GM19324 (cell line): ENCODE measurements around the gene N4BP3.

ENCODE experiments used
- ATAC-seq: cut with Tn5 transposase; IDR thresholded peaks from one replicate; pipeline ENCODE4 v1.9.1; 2021; ENCODE audit warnings: mild to moderate bottlenecking, moderate library complexity; ENCODE audit not compliant: unreplicated experiment, low FRiP score

Gene N4BP3

GRCh38 chr5:178094345-178094744 is 19.0 kb upstream of the N4BP3 start:
- no peak for ATAC-seq

GRCh38 chr5:178098685-178099084 is 14.6 kb upstream of the N4BP3 start:
- no peak for ATAC-seq

DNA sequence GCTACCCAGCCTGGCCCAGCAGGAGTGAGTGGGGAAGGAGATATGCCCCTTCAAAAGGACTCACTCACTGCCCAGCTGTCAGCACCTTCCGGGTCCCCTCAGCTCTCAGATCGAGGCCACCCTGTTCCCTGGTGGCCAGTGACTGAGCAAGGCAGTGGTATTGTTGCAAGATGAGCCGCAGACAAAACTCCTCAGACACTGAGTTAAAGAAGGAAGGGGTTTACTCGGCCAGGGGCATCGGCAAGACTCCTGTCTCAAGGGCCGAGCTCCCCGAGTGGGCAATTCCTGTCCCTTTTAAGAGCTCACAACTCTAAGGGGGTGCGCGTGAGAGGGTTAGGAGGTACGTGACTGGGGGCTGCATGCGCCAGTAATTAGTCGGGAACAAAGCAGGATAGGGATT is 9.7 kb upstream of the N4BP3 start:
- no peak for ATAC-seq

DNA sequence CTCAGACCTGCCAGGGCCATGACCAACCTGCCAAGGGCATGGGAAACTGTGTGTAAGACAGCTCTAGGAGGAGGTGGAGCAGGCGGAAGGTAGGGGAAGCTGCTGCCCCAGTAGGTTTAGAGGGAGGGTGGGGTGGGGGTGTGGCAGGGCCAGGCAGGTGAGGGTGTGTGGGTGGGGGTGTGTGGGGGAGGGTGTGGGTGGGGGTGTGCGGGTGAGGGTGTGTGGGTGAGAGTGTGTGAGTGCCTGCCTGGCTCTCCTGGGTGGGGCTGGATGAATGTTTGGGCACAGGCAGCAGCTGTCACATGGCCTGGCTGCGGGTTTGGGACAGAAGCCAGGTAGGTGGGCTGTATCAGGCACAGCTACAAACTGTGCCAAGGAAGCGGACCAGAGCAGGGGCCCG is 8.8 kb upstream of the N4BP3 start:
- no peak for ATAC-seq

GRCh38 chr5:178106086-178106485 is 7.2 kb upstream of the N4BP3 start:
- no peak for ATAC-seq

DNA sequence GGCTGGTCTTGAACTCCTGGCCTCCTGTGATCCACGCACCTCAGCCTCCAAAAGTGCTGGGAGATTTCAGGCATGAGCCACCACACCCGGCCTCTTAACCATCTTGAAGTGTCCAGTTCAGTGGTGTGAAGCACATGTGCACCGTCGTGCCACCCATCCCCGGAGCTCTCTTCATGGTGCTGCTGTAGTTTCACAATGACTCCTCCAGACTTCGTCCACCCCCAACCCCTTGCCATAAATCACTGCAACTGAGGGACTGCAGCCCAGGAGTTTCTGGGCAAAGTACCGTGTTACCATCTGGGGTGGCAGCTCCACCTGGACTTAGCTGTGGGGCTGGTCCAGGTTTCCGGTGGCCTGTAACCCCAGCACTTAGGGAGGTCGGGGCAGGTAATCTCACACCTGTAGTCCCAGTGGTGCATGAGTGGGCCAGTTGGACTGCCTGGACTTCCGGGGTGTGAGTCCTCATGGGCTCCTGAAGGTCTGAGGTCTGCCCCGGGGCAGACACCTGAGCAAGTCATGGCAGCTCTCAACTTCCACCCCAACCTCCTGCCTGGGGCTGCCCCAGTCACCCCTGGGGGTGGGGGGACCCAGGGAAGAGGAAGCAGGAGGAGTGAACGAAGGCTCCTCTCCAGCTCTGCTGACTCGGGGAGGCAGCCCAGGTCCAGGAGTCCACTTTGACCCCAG is 6.6 kb upstream of the N4BP3 start:
- no peak for ATAC-seq

DNA sequence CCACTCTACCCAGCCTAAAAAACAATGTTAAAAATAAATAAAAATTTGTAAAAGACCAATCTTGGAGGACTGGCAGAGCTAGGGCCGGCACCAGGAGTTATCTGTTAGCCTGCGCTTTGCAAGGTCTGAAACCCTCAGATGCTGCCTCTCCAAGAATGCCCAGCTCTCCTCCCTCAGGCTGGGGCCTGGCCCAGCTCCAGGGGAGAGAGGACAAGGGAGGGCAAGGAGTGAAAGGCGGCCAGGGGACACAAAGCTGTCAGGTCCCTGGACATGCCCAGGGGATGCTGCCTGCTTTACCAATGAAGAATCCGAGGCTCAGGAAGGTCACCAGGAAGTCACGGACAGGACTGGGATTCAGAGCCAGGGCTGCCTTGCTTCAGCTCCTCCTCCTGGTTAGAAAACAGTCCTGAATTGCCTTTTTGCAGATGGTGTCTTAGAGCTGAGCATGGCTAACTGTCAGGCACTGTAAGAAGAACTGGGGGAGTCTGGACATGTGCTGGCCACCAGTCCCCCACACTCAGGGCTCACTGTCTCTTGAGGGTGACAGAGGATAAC is 5.5 kb upstream of the N4BP3 start:
- no peak for ATAC-seq

DNA sequence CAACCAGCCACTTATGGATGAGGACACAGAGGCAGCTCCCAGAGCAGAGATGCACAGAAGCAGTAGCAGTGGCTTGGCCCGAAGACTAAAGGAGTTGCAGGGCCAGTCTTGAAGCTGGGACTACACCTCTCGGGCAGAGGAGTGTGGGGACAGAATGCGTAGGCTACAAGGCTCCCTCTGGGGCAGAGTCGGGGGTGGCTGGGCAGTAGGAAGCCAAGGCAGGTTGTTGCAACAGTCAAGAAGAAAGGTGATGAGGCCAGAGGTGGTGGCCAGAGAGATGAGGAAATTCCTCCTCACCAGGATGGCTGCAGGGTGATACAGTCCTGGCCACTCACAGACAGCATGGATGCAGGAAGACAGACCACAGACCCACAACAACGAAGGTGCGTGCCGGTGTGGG is 4.9 kb upstream of the N4BP3 start:
- no peak for ATAC-seq

DNA sequence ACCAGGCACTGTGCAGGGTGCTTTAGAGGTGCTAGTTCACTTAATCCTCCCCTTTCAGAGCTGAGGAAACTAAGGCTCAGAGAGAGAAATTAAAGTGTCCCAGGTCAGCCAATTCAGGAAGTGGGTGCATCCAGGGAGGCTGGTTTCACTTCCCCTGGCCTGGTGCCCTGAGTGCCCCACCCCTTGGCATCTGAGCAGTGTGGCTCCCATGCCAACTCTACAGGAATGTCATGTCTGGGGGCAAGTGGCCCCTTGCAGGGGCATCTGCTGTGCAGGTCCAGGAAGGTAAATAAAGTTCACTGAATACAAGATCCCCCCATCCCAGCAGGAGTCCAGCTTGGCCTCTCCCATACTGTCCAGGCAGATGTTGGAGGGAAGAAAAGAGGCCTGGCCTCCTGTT is 4.4 kb upstream of the N4BP3 start:
- ATAC-seq: no peak

DNA sequence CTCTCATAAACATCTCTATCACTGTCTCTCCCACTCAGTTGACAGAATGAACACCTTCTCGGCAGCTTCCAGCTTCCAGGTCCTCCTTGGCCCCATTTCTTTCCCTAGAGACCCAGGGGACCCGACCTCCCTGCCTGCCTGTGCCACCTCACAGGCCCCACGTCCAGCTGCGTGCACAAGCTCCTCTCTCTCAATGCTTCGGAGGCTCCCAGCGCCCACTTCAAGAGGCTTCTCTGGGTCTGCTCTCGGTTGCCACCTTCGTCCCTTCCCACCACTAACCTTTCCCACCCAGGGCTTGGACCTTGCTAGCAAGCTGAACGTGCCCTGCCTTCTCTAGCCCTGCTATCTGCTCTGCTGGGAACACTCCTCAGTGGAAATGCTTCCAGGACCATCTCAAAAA is 2.8 kb upstream of the N4BP3 start:
- no peak for ATAC-seq

- ATAC-seq: no peak
Observed at GRCh38 chr5:178111925-178112324, 1.4 kb upstream of the N4BP3 start.

DNA sequence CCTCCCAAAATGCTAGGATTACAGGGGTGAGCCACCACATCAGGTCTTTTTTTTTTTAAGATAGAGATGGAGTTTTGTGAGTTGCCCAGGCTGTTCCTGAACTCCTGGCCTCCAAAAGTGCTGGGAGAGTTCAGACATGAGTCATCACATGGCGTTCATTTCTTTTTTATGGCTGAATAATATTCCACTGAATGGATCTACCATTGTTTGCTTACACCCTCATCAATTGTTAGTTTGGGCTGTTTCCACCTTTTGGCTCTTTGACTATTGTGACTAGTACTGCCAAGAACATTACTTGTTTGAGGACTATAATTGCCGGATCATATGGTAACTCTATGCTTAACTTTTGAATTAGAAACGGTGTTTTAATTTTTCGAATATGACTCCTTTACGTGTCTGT is 787 bp upstream of the N4BP3 start:
- no peak for ATAC-seq

DNA sequence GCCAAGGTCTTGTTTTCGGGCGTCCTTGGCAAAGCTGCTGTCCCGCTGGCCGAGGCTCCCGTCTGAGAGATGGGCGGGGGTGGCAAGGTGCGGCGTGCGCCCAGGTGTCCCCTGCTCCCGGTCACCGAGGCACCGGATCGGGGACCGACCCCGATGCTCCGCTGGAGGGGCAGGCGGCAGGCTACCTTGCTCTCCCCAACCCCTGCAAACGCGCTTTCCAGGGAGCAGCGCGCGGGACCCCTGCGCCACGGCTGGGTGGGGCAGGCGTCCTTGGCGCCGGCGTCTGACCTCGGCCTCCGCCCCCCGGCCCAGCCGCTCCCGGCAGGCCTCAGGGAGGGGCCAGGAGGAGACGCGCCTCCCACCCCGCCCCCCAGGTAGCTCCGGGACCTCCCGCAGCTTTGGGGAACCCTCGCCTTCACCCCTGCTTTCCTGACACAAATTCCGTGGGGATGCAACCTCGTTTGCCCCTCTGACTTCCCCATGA is 551 bp downstream of the N4BP3 start:
- no peak for ATAC-seq

DNA sequence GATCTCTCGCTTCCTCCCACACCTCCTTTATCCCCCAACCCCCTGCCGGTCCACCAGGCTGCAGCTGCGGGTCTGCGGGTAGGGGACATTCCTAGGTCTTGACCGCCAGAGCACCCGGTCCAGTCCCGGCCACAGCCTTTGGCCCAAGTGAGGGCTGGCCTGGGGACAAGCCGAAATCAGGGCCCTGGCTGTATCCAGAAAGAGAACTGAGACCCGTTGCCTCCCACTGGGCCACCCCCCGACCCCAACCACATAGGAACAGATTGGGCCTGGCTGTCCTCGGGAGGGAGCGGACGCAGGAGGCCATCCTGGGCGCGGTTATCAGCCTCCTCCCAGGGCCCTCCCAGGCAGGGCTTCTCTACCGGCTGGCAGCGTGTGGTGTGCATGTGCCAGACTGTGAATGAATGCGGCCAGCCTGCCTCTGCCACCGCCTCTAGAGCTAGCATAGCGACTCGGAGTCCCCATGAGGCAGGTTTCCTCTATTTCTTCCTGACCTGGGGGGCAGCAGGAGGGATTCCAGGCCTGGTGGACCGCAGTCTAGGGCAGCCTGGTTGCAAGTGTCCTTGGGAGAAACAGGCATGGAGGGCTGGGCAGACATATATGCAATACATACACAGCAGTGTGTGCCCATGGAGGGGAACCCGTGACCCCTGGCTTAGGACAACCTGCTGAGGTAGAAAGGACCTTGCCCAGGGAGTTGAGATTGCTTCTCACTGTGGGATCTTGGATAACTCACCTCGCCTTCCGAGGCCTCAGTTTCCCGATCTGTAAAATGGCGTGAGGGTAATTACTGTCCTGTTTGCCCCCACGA is 1.2 kb downstream of the N4BP3 start:
- ATAC-seq: peak; percentile 27

- no peak for ATAC-seq
Observed at GRCh38 chr5:178115136-178115813, 1.9 kb downstream of the N4BP3 start.

DNA sequence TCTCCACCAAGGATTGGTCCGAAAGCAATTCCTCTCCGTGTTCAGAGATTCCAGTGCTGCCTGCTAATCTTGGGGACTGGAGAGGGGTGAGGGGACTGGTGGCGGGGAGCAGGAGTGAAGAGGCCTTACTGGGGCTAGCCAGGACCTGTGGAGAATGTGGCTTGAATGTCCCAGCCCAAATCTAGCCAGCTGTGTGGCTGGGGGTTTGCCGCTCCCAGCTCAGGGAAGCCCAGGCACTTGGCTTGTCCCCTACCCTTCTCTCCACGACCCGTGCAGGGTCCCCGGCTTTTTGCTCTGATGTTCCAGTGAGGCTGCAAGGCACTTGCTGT is 2.4 kb downstream of the N4BP3 start:
- no peak for ATAC-seq

DNA sequence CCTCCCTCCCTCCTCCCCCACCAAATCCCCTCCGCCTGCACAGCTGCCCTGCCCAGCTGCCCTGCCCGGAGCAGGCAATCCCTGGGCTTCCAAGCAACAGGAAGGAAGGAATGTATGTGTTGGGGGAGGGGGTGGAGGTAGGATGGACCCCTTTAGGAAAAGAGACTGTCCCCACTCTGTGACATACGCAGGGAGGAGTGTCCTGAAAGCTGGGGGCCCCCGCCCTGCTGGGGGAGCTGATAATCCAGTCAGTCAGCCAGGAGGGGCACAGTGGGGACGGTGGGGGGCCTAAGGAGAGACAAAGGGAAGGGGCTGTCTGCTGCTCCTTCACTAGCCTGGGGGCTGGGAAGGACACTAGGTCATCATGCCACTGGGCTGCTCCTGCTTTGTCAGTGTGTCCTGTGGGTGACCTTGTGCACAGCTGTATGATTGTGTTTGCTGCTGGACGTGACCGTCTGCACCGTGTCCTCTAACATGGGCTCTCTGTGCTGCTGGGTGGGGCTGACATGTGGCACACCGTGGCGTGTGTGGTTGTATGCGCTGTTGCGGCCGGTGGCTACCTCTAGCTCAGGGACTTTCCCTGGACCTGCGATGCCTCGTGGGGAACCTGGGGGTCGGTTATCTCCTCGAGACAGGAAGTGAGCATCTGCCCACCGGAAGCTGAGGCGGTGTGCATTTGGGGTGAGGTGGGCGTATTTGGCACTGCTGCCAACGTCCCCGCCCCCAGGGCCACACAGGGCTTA is 3.0 kb downstream of the N4BP3 start:
- no peak for ATAC-seq

DNA sequence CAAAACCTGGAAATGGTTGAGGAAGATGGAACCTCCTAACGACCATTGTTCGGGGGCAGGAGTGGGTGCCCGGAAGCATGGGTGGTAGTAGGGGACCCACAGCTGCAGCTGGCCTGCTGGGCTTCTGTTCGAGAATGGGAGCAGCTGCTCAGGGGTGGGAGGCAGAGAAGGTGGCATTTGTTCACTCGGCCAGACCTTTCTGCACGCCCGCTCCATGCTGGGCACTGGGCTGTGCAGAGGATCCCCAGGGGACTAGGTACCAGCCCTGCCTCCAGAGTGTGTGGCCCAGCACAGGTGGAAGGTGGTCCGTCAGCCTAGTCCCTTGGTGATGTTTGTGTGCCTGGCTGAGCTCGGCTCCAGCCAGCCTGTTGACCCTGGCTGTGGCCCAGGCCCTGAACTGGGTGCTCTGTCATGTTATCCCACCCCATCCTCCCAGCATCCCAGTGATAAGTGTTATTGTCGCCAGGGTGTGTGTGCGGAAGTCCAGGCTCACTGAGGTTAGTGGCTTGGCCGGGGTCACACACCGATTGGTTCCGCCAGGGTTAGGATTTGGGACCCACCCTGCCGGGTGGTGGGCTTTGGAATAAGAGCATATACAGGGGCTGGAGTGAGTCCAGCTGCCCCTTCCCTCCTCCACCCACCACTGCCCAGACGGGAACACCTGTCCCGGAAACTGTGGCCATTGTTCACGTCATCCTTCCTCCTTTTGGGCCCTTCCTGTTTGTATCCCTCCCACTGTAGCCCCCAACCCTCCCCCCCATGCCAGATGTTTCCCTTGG is 4.8 kb downstream of the N4BP3 start:
- ATAC-seq: no peak

- ATAC-seq: no peak
Observed at GRCh38 chr5:178119915-178120606, 6.7 kb downstream of the N4BP3 start.
